ENCODE data around the gene IREB2. TPM values are rescaled to one million over a fixed set of nuclear protein-coding genes. Genes with fewer than 3 reads are reported as not detected.

Gene IREB2
- total and polyA plus RNA-seq, 2 donors (not counting 1 experiment from before 2014, with no cell fraction given): 14.7 to 92.1 TPM

- H3K9me3 ChIP-seq (ENCODE audit: control extremely low read depth in 1 of 3, control insufficient read depth in 2 of 3, insufficient read depth in 1 of 3, low read length in 2 of 3): no peaks in the 10 kb centered on the region
- intact Hi-C loops (cut with micrococcal nuclease): no loop called here
- H3K79me2 ChIP-seq (ENCODE audit: control insufficient read depth, insufficient read depth, low read length): peaks cover 88% of the 10 kb centered on the region
- no peaks in the 10 kb centered on the region for H3K9me3 Mint-ChIP-seq (ENCODE audit: insufficient read depth)
- no CpG with 5 or more reads among the region's 3 CpGs for WGBS (ENCODE audit: insufficient coverage)
- ChIA-PET POLR2A (no interaction called here), CTCF (interaction anchor here (0.7 kb wide), 1 partner anchor 117 kb away, joined by 3 read pairs; no protein-coding TSS in a partner anchor)
- no peak overlapping the region for H3K27ac Mint-ChIP-seq
- H3K4me2 ChIP-seq (replicated peaks; ENCODE audit: low read depth, low read length, poor library complexity, severe bottlenecking): no peak overlapping the region
- H3K4me3 Mint-ChIP-seq: no peak overlapping the region
- peaks cover 7 to 42% of the 10 kb centered on the region in 2 experiments for H3K36me3 ChIP-seq (replicated peaks in 1 of 2; ENCODE audit: control extremely low read depth in 1 of 2, control insufficient read depth in 1 of 2, extremely low read depth in 1 of 2, insufficient read depth in 2 of 2, low read length in 1 of 2)
- H3K4me3 ChIP-seq (ENCODE audit: control extremely low read depth in 1 of 5, extremely low read depth in 1 of 5, insufficient read depth in 1 of 5, low read depth in 2 of 5, low read length in 4 of 5): no peak overlapping the region
- H3K4me1 Mint-ChIP-seq: peaks cover 49% of the 10 kb centered on the region
- TF ChIP-seq EZH2 (IDR thresholded peaks at IDR 0.05; ENCODE audit: borderline replicate concordance, insufficient read depth, low read depth, low read length, poor library complexity, severe bottlenecking) (no peak), CTCF (IDR thresholded peaks at IDR 0.05) (no peak)
- no peaks in the 10 kb centered on the region for H3K27me3 Mint-ChIP-seq
- H3K27me3 ChIP-seq (replicated peaks in 1 of 4; ENCODE audit: control extremely low read depth in 1 of 4, control insufficient read depth in 3 of 4, insufficient read depth in 4 of 4, low read length in 3 of 4): no peaks in the 10 kb centered on the region
- DNase-seq (no peak), ATAC-seq (ENCODE audit: low read depth) (no peak)
- H2AFZ ChIP-seq (ENCODE audit: insufficient read depth, low read depth, low read length, poor library complexity, severe bottlenecking): no peak overlapping the region
- peak overlapping the region; percentile 6 for H3K9ac ChIP-seq (ENCODE audit: low read length)
- peaks cover 42% of the 10 kb centered on the region for H4K20me1 ChIP-seq (ENCODE audit: control insufficient read depth, insufficient read depth, low read length, poor library complexity, severe bottlenecking)
- H3K4me1 ChIP-seq (ENCODE audit: control insufficient read depth in 2 of 2, insufficient read depth in 2 of 2, low read length in 2 of 2): peaks cover 17 to 21% of the 10 kb centered on the region in 2 donors
- peak overlapping the region in 1 of 2 donors; percentile 49 for H3K27ac ChIP-seq (ENCODE audit: low read length in 2 of 2)
These were observed 2.7 kb downstream of the IREB2 start for GRCh38 chr15:78440375-78441373.

DNA sequence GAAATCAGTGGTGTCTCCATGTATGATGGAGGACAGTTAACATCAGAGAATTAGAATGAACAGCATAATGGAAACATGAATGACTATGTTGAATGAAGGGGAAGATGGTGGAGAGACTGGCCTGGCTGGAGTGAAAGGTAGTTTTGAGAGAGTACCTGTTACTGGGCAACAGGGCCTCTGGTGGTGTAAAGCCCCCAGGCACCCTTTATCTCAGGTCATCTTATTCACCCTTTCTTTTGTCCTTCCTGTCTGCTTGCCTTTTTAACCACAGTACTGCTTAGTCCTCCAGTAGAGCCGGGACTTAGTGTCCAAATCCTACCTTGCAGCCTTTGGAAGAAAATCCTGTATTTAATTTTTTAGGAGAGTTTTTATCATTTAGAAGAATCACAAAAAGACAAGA, 6.2 kb downstream of the IREB2 start:
- Histone ChIP-seq H3K36me3 (replicated peaks in 1 of 2; ENCODE audit: control extremely low read depth in 1 of 2, control insufficient read depth in 1 of 2, extremely low read depth in 1 of 2, insufficient read depth in 2 of 2, low read length in 1 of 2) (peaks cover 14 to 63% of the 10 kb centered on the region in 2 experiments), H3K27me3 (replicated peaks in 1 of 4; ENCODE audit: control extremely low read depth in 1 of 4, control insufficient read depth in 3 of 4, insufficient read depth in 4 of 4, low read length in 3 of 4) (no peaks in the 10 kb centered on the region), H3K9me3 (ENCODE audit: control extremely low read depth in 1 of 3, control insufficient read depth in 2 of 3, insufficient read depth in 1 of 3, low read length in 2 of 3) (no peaks in the 10 kb centered on the region), H4K20me1 (ENCODE audit: control insufficient read depth, insufficient read depth, low read length, poor library complexity, severe bottlenecking) (peaks cover 72% of the 10 kb centered on the region), H3K9ac (ENCODE audit: low read length) (no peak overlapping the region), H2AFZ (ENCODE audit: insufficient read depth, low read depth, low read length, poor library complexity, severe bottlenecking) (no peak overlapping the region), H3K4me1 (ENCODE audit: control insufficient read depth in 2 of 2, insufficient read depth in 2 of 2, low read length in 2 of 2) (peaks cover 9 to 11% of the 10 kb centered on the region in 2 donors), H3K79me2 (ENCODE audit: control insufficient read depth, insufficient read depth, low read length) (peaks cover 97% of the 10 kb centered on the region), H3K4me3 (ENCODE audit: control extremely low read depth in 1 of 5, extremely low read depth in 1 of 5, insufficient read depth in 1 of 5, low read depth in 2 of 5, low read length in 4 of 5) (no peak overlapping the region), H3K27ac (ENCODE audit: low read length in 2 of 2) (no peak overlapping the region), H3K4me2 (replicated peaks; ENCODE audit: low read depth, low read length, poor library complexity, severe bottlenecking) (no peak overlapping the region)
- H3K27me3 Mint-ChIP-seq: no peaks in the 10 kb centered on the region
- DNase-seq (no peak), ATAC-seq (ENCODE audit: low read depth) (no peak)
- no peak overlapping the region for H3K4me3 Mint-ChIP-seq
- no peak for TF ChIP-seq CTCF (IDR thresholded peaks at IDR 0.05)
- TF ChIP-seq EZH2 (IDR thresholded peaks at IDR 0.05; ENCODE audit: borderline replicate concordance, insufficient read depth, low read depth, low read length, poor library complexity, severe bottlenecking): no peak
- no peaks in the 10 kb centered on the region for H3K9me3 Mint-ChIP-seq (ENCODE audit: insufficient read depth)
- intact Hi-C loops (cut with micrococcal nuclease): no loop called here
- no peak overlapping the region for H3K27ac Mint-ChIP-seq
- no CpG with 5 or more reads among the region's 1 CpG for WGBS (ENCODE audit: insufficient coverage)
- ChIA-PET POLR2A (no interaction called here), CTCF (no interaction called here)
- peaks cover 41% of the 10 kb centered on the region for H3K4me1 Mint-ChIP-seq
